ENCODE measurements around the gene UBE3D.
A peak's percentile ranks its signal among the peaks of the same experiment; 100 is the strongest.

The UBE3D gene

DNA sequence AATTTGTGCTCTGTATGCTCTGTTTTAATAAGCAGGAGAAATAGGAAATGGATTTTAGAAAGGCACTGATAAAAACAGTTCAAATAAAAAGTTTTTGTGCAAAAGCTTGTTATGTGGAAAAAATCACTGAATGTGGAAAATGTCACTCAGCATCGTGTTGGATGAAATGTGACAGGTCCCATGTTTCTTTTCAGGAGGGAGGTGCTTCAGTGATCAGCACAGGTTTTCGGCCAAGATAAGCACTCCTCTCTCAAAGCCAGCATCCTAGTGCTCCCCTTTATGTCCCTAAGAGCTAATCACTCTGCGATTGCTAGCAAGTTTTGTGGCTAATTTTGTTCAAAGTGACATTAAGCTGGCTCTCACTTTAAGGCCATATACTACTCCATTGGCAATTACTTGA is 12.0 kb downstream of the UBE3D start:
- TF ChIP-seq, protein P1, sequence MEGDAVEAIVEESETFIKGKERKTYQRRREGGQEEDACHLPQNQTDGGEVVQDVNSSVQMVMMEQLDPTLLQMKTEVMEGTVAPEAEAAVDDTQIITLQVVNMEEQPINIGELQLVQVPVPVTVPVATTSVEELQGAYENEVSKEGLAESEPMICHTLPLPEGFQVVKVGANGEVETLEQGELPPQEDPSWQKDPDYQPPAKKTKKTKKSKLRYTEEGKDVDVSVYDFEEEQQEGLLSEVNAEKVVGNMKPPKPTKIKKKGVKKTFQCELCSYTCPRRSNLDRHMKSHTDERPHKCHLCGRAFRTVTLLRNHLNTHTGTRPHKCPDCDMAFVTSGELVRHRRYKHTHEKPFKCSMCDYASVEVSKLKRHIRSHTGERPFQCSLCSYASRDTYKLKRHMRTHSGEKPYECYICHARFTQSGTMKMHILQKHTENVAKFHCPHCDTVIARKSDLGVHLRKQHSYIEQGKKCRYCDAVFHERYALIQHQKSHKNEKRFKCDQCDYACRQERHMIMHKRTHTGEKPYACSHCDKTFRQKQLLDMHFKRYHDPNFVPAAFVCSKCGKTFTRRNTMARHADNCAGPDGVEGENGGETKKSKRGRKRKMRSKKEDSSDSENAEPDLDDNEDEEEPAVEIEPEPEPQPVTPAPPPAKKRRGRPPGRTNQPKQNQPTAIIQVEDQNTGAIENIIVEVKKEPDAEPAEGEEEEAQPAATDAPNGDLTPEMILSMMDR (IDR thresholded peaks at IDR 0.05; ENCODE audit: low read depth, low read length) = no peak
- Histone ChIP-seq H3K27me3 (no peaks in the 10 kb centered on the region), H3K9me3 (no peaks in the 10 kb centered on the region), H3K4me1 (peaks cover 39% of the 10 kb centered on the region), H3K36me3 (peaks cover 40% of the 10 kb centered on the region), H3K4me3 (ENCODE audit: low read depth, low read length) (no peak overlapping the region)
- DNase-seq = peak; percentile 28

DNA sequence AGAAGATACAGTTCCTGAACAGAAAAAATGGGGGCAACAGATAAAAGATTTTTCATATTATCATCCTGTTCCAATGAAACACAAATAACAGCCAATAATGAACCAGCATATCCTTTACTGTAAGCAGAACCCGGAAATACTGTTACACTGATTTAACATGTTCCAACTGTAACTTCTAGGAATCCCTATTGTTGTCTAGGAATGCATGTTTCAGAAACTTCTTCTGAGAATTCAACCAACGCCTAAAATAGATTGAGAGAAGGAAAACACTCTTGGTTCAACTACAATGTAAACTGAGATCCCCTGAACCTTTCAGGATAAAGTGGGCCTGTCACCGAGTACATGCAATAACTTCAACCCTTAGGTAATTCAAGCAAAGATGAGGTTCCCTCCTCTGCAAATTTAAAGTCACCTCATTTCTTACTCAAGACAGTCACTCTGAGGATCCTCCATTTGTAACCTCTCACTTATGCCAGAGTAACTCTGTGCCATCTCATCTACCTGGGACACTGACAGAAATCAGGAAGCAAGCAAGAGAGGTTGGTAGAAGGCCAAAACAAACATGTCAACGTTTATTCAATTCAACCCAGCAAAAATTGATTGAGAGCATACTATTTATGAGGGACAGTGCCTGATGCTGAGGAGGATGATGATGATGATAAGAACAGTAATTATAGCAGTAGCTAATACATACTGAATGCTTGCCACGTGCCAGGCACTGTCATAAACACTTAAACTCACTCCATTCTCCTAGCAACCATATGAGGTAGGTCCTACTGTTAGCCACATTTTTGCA is 14.1 kb downstream of the UBE3D start:
- TF ChIP-seq, protein P1 (IDR thresholded peaks at IDR 0.05; ENCODE audit: low read depth, low read length) = no peak
- Histone ChIP-seq H3K4me3 (ENCODE audit: low read depth, low read length) (no peak overlapping the region), H3K27me3 (no peaks in the 10 kb centered on the region), H3K36me3 (peaks cover 29% of the 10 kb centered on the region), H3K9me3 (no peaks in the 10 kb centered on the region), H3K4me1 (peaks cover 39% of the 10 kb centered on the region)
- DNase-seq = no peak

DNA sequence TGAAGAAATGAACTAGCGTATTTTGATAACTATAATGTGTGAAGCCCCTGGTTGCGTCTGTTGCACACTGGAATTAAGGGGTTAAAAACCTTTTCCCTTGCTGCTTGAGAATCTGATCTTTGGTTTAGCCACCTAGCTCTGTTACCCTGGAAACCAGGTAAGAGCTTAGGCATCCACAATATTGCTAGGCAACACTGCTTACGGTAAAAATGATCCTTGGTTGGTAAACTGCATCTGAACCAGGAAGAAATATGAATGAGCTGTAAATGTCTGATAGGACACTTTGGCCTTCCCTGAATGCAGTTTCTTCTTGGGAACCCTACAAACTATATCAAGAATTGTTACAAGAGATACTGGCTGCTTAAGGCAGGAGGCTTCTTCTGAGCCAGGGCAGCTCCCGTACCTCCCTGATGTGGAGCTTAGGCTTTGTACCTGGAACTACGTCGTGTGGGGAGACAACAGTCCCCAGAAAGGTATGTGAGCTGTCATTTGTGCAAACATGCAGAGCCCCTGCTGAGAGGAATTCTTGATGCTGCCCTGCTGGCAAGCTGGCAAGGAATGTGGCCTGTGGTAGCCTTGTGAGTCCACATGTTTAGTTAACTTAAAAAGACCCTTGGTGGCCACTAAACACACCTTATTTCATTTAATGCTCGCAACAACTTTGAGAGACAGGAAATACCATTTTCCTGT is 18.4 kb downstream of the UBE3D start:
- no peaks in the 10 kb centered on the region for H3K9me3 ChIP-seq
- no peaks in the 10 kb centered on the region for H3K27me3 ChIP-seq
- DNase-seq = no peak
- TF ChIP-seq, protein P1 (IDR thresholded peaks at IDR 0.05; ENCODE audit: low read depth, low read length) = no peak
- peaks cover 12% of the 10 kb centered on the region; the same call in 1 of the 2 replicates for H3K36me3 ChIP-seq
- no peak overlapping the region for H3K4me3 ChIP-seq (ENCODE audit: low read depth, low read length)
- H3K4me1 ChIP-seq = peaks cover 34% of the 10 kb centered on the region

DNA sequence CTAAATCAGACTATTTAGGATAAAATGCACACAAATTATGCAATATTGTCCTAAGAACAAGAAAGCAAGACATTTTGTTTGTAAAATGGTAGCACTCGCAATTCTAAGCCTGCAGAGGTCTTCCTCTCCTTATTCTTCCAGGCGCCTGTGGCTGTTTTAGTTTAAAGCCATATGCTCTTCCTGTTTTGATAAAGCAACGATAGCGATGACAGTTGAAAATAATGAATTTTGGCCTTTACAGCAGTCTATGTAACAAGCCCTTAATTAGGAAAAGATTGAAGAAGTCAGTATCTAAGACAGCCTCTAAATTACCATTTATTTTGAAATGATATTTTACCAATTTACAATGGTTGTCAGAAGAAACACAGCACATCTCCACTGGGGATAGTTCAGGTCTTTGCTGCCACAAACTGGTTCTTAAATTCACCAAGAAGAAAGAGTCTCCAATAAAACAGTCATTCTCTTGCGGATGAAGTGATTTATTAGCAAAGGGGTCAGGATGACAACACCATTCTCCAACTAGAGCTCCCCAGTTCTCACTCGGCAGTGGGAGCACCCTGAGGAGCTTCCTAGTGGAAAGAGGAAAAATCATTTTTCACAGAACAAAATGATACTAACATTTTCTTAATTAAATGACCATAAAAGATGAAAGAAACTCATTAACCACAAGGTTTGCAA is 21.4 kb downstream of the UBE3D start:
- TF ChIP-seq, protein P1 (IDR thresholded peaks at IDR 0.05; ENCODE audit: low read depth, low read length) = no peak
- Histone ChIP-seq H3K27me3 (no peaks in the 10 kb centered on the region), H3K36me3 (peaks cover 10% of the 10 kb centered on the region; the same call in 1 of the 2 replicates), H3K4me3 (ENCODE audit: low read depth, low read length) (no peak overlapping the region), H3K9me3 (no peaks in the 10 kb centered on the region), H3K4me1 (peaks cover 23% of the 10 kb centered on the region)
- DNase-seq = no peak

DNA sequence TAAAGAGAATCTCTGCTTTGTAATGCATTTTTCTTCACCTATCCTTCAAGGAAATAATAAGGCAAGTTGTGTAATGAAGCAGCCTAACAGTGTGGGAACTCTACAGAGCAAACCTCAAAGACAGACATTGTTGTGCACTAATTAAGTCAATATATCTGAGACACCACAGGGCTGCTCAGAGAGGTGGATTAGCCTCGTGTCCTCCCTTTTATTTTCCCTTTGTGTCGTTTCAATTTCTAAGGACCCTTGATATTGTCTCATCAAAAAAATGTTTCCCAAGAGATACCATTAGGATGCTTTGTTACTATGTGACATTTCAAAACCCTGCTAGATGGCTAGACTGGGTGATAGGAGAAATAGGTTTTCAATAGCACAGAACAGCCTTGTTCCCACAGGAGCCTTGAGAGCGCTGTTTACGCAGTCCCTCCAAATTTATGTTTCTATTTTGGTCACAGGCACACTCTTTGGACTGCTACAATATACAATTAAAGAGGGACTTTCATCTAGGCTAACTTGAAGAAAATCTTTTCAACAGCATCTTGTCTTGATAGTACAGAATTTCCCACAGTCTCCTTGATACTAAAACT is 23.1 kb downstream of the UBE3D start:
- no peaks in the 10 kb centered on the region for H3K27me3 ChIP-seq
- H3K4me1 ChIP-seq = peaks cover 23% of the 10 kb centered on the region
- peaks cover 7% of the 10 kb centered on the region; the same call in 1 of the 2 replicates for H3K36me3 ChIP-seq
- TF ChIP-seq, protein P1 (IDR thresholded peaks at IDR 0.05; ENCODE audit: low read depth, low read length) = no peak
- H3K4me3 ChIP-seq (ENCODE audit: low read depth, low read length) = no peak overlapping the region
- no peak for DNase-seq
- no peaks in the 10 kb centered on the region for H3K9me3 ChIP-seq

All from BE2C (cell line).